Stimulated activated CD8-positive, alpha-beta memory T cell treated with anti-CD3 and anti-CD28 coated beads, Interleukin-15, amount 100 ng/mL, for 1 hour (primary cell): ENCODE results near the gene HNRNPA2B1.
"Not testable (repeated sequence)": the region's sequence is repeated elsewhere in the genome, so short reads cannot be mapped to it uniquely, and the experiment has no call there.

Experiments
- DNase-seq: peaks from one replicate; pipeline ENCODE4 v3.0.0-alpha.2; 2020; ENCODE audit warnings: low read depth

HNRNPA2B1 gene

GRCh38 chr7:26185131-26185843, 15.3 kb downstream of the HNRNPA2B1 start:
- DNase-seq, result no peak

- not testable (repeated sequence) for DNase-seq
These were observed 16.1 kb downstream of the HNRNPA2B1 start for GRCh38 chr7:26184281-26185101.

GRCh38 chr7:26183545-26184280, 16.8 kb downstream of the HNRNPA2B1 start:
- no peak for DNase-seq

GRCh38 chr7:26182706-26183105, 17.8 kb downstream of the HNRNPA2B1 start:
- DNase-seq, result no peak

GRCh38 chr7:26182283-26182682, 18.3 kb downstream of the HNRNPA2B1 start:
- DNase-seq, result no peak

GRCh38 chr7:26181474-26182227, 18.9 kb downstream of the HNRNPA2B1 start:
- no peak for DNase-seq

GRCh38 chr7:26180792-26181198, 19.8 kb downstream of the HNRNPA2B1 start:
- DNase-seq, result no peak

GRCh38 chr7:26179826-26180497, 20.6 kb downstream of the HNRNPA2B1 start:
- no peak for DNase-seq

GRCh38 chr7:26179422-26179821, 21.1 kb downstream of the HNRNPA2B1 start:
- DNase-seq, result no peak

GRCh38 chr7:26178272-26178960, 22.1 kb downstream of the HNRNPA2B1 start:
- DNase-seq, result no peak

- DNase-seq, result not testable (repeated sequence)
These were observed 23.3 kb downstream of the HNRNPA2B1 start for GRCh38 chr7:26177269-26177668.

GRCh38 chr7:26176696-26177095, 23.9 kb downstream of the HNRNPA2B1 start:
- DNase-seq, result not testable (repeated sequence)

GRCh38 chr7:26175903-26176302, 24.6 kb downstream of the HNRNPA2B1 start:
- not testable (repeated sequence) for DNase-seq

GRCh38 chr7:26172048-26172447, 28.5 kb downstream of the HNRNPA2B1 start:
- DNase-seq, result no peak

- no peak for DNase-seq
These were observed 28.9 kb downstream of the HNRNPA2B1 start for GRCh38 chr7:26171601-26172000.

- no peak for DNase-seq
These were observed 29.9 kb downstream of the HNRNPA2B1 start for GRCh38 chr7:26170663-26171062.

GRCh38 chr7:26169271-26169670, 31.3 kb downstream of the HNRNPA2B1 start:
- DNase-seq, result no peak

- no peak for DNase-seq
These were observed 32.0 kb downstream of the HNRNPA2B1 start for GRCh38 chr7:26168458-26169023.

- DNase-seq, result no peak
These were observed 33.1 kb downstream of the HNRNPA2B1 start for GRCh38 chr7:26167303-26167934.
